Measurements from ENCODE around the gene BTG3.

Gene BTG3

GRCh38 chr21:17650292-17650691 is 37.6 kb upstream of the BTG3 start:
- Histone ChIP-seq H3K4me1 (ENCODE audit: insufficient read depth, poor library complexity, severe bottlenecking) (no peaks in the 10 kb centered on the region), H3K27me3 (ENCODE audit: insufficient read depth, poor library complexity, severe bottlenecking) (no peaks in the 10 kb centered on the region), H3K36me3 (ENCODE audit: low read depth) (no peaks in the 10 kb centered on the region), H3K9me3 (ENCODE audit: severe bottlenecking) (no peaks in the 10 kb centered on the region), H3K27ac (ENCODE audit: poor library complexity, severe bottlenecking) (no peak overlapping the region), H3K4me3 (ENCODE audit: severe bottlenecking) (no peak overlapping the region)
- no peak for DNase-seq (ENCODE audit: low spot score)
- no peak for TF ChIP-seq CTCF (IDR thresholded peaks at IDR 0.05; ENCODE audit: poor library complexity, severe bottlenecking)
- no peak for ATAC-seq (ENCODE audit: low read depth)

- no peak for TF ChIP-seq CTCF (IDR thresholded peaks at IDR 0.05; ENCODE audit: poor library complexity, severe bottlenecking)
- no peak for ATAC-seq (ENCODE audit: low read depth)
- Histone ChIP-seq H3K27me3 (ENCODE audit: insufficient read depth, poor library complexity, severe bottlenecking) (no peaks in the 10 kb centered on the region), H3K4me3 (ENCODE audit: severe bottlenecking) (no peak overlapping the region), H3K9me3 (ENCODE audit: severe bottlenecking) (no peaks in the 10 kb centered on the region), H3K4me1 (ENCODE audit: insufficient read depth, poor library complexity, severe bottlenecking) (no peaks in the 10 kb centered on the region), H3K27ac (ENCODE audit: poor library complexity, severe bottlenecking) (no peak overlapping the region), H3K36me3 (ENCODE audit: low read depth) (no peaks in the 10 kb centered on the region)
- no peak for DNase-seq (ENCODE audit: low spot score)
Measured at GRCh38 chr21:17646790-17647189, 34.1 kb upstream of the BTG3 start.

- DNase-seq (ENCODE audit: low spot score) (no peak), ATAC-seq (ENCODE audit: low read depth) (no peak)
- H3K9me3 ChIP-seq (ENCODE audit: severe bottlenecking): no peaks in the 10 kb centered on the region
- no peaks in the 10 kb centered on the region for H3K36me3 ChIP-seq (ENCODE audit: low read depth)
- no peaks in the 10 kb centered on the region for H3K27me3 ChIP-seq (ENCODE audit: insufficient read depth, poor library complexity, severe bottlenecking)
- no peak overlapping the region for H3K27ac ChIP-seq (ENCODE audit: poor library complexity, severe bottlenecking)
- no peak for TF ChIP-seq CTCF (IDR thresholded peaks at IDR 0.05; ENCODE audit: poor library complexity, severe bottlenecking)
- H3K4me3 ChIP-seq (ENCODE audit: severe bottlenecking): no peak overlapping the region
- no peaks in the 10 kb centered on the region for H3K4me1 ChIP-seq (ENCODE audit: insufficient read depth, poor library complexity, severe bottlenecking)
Measured at GRCh38 chr21:17644186-17644585, 31.5 kb upstream of the BTG3 start.

- H3K9me3 ChIP-seq (ENCODE audit: severe bottlenecking): no peaks in the 10 kb centered on the region
- no peaks in the 10 kb centered on the region for H3K36me3 ChIP-seq (ENCODE audit: low read depth)
- no peaks in the 10 kb centered on the region for H3K4me1 ChIP-seq (ENCODE audit: insufficient read depth, poor library complexity, severe bottlenecking)
- no peaks in the 10 kb centered on the region for H3K27me3 ChIP-seq (ENCODE audit: insufficient read depth, poor library complexity, severe bottlenecking)
- no peak overlapping the region for H3K4me3 ChIP-seq (ENCODE audit: severe bottlenecking)
- no peak for DNase-seq (ENCODE audit: low spot score)
- no peak for TF ChIP-seq CTCF (IDR thresholded peaks at IDR 0.05; ENCODE audit: poor library complexity, severe bottlenecking)
- ATAC-seq (ENCODE audit: low read depth): no peak
- no peak overlapping the region for H3K27ac ChIP-seq (ENCODE audit: poor library complexity, severe bottlenecking)
Measured at GRCh38 chr21:17640821-17641220, 28.1 kb upstream of the BTG3 start.

- DNase-seq (ENCODE audit: low spot score): no peak
- no peak for TF ChIP-seq CTCF (IDR thresholded peaks at IDR 0.05; ENCODE audit: poor library complexity, severe bottlenecking)
- no peaks in the 10 kb centered on the region for H3K36me3 ChIP-seq (ENCODE audit: low read depth)
- no peak overlapping the region for H3K4me3 ChIP-seq (ENCODE audit: severe bottlenecking)
- H3K9me3 ChIP-seq (ENCODE audit: severe bottlenecking): no peaks in the 10 kb centered on the region
- no peak overlapping the region for H3K27ac ChIP-seq (ENCODE audit: poor library complexity, severe bottlenecking)
- no peak for ATAC-seq (ENCODE audit: low read depth)
- H3K4me1 ChIP-seq (ENCODE audit: insufficient read depth, poor library complexity, severe bottlenecking): no peaks in the 10 kb centered on the region
- H3K27me3 ChIP-seq (ENCODE audit: insufficient read depth, poor library complexity, severe bottlenecking): no peaks in the 10 kb centered on the region
Measured at GRCh38 chr21:17636711-17637110, 24.0 kb upstream of the BTG3 start.
